Cardiac fibroblast (primary cell): ENCODE data around the gene CENPP.
A peak's percentile ranks its signal among the peaks of the same experiment; 100 is the strongest.

Source experiments
- DNase-seq, 2 donors: peaks; one replicate each; pipeline versions ENCODE4 v3.0.0 to v3.0.0-alpha.2; 2010; ENCODE audit warnings: low read depth in 2 of 2
- H3K4me3 ChIP-seq, 2 donors: replicated peaks in 1 of 2; 1 replicate in 1 of 2; 2 replicates in 1 of 2; pipeline ENCODE4 v1.5.1; 2011; ENCODE audit warnings: low read depth in 2 of 2, low read length in 2 of 2, mild to moderate bottlenecking in 2 of 2, moderate library complexity in 1 of 2
- CTCF ChIP-seq: IDR thresholded peaks from one replicate; pipeline ENCODE4 v1.5.1; 2011; ENCODE audit warnings: low read depth, mild to moderate bottlenecking, low read length, inconsistent platforms

CENPP gene

DNA sequence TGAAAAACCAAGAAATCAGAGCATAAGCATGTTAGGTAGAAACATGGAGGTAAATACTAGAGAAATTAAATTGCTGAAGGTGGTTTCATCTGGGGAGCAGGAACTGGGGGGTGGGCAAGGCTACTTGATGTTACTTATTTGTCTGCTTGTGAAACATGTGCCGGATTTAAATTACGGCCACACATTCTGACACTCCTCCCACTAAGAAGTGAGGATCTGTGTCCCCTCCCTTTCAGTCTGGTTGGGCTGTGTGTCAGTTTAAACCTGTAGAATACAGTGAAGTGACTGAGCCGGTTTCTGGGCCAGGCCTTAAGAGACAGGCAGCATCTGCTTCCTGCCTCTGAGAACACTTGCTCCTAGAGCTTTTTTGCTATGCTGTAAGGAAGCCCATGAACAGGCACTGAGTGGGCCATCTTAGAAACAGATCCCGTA, 29.9 kb upstream of the CENPP start:
- H3K4me3 ChIP-seq: no peak overlapping the region
- DNase-seq: no peak
- no peak for TF ChIP-seq CTCF

DNA sequence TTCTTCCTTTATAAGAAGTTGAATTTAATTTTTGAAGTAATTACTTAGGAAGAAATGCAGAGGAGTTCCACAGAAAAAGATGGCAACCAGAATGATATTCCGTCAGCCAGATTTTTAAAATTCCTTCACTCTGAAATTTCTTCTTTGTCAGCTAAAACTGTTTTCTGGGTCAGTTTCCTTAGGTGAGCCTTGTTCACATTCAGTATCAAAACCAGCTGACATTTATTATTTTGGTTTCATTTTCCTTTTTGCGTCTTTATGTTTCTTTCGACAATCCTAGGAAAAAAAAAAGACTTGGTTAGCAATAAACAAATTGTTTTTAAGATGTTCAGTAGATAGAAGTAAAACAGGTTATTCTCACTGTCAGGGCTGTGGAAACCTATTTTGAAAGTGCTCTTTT, 28.1 kb upstream of the CENPP start:
- no peak for TF ChIP-seq CTCF
- DNase-seq: no peak
- H3K4me3 ChIP-seq: no peak overlapping the region

- no peak for DNase-seq
- no peak for TF ChIP-seq CTCF
- no peak overlapping the region for H3K4me3 ChIP-seq
Measured at GRCh38 chr9:92298036-92298435, 27.7 kb upstream of the CENPP start.

GRCh38 chr9:92299116-92299515, 26.6 kb upstream of the CENPP start:
- H3K4me3 ChIP-seq: no peak overlapping the region
- no peak for DNase-seq
- TF ChIP-seq CTCF: no peak

DNA sequence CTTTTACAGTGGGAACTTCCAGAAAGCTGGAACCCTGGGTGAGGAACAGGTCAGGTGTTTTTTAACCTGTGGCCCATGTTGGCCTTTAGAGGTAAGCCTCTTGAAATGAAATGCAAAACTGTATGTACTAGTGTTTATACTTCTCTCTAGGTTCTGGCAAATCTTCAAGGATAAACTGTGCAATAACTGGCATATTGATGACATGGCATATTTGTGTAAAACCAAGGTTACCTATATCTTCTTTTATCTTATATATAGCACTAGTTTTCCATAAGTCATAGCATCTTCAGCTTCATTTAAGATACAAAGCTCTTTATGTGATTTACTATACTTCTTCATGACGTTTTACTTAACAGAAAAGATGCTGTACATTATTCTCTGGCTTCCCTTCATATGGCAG, 24.8 kb upstream of the CENPP start:
- no peak for DNase-seq
- H3K4me3 ChIP-seq: no peak overlapping the region
- TF ChIP-seq CTCF: no peak

DNA sequence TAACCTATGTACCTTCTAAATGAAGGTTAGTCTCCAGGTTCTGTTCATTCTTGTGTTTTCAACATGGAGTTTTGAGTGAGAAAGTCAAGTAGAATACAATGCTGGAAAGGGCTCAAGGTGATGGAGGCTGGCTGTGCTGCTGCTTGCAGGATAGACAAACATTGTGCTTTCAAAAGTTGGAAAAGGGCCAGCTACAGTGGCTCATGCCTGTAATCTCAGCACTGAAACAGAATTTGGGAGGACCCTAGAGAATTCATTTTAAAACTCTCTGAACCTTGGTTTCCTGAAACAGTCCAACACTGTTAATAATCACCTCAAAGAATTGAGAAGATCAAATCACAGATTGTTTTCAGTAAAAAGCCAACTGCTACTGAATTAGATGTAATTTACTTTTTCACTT, 16.9 kb upstream of the CENPP start:
- TF ChIP-seq CTCF: no peak
- no peak overlapping the region for H3K4me3 ChIP-seq
- DNase-seq: peak; percentile 63 to 66

GRCh38 chr9:92310562-92310961, 15.2 kb upstream of the CENPP start:
- no peak for DNase-seq
- TF ChIP-seq CTCF: no peak
- no peak overlapping the region for H3K4me3 ChIP-seq
